ENCODE data around the gene KIF5B.

KIF5B gene

GRCh38 chr10:31959461-31960173 is 96.6 kb downstream of the KIF5B start:
- no peak for DNase-seq

All from femur (tissue), 1 donor.